Caco-2 (cell line): ENCODE results near the gene SMAGP. TPM values are rescaled to one million over a fixed set of nuclear protein-coding genes. Genes with fewer than 3 reads are reported as not detected.

ENCODE experiments used
- BruUV-seq: library from RNA; stranded (reverse); fragments of 400-500 nt; replicated peaks from 2 replicates; lab custom pipeline; 2021; lab: Mats Ljungman, UMichigan
- CTCF ChIA-PET: fragments of 300-600 bp; sonication (Branson Sonifier 250); formaldehyde crosslinking; loops from one replicate; lab custom pipeline; 2022; ENCODE audit warnings: antibody characterized with exemption; lab: Charles Lee
- POLR2A ChIA-PET: fragments of 300-600 bp; sonication (Branson Sonifier 250); formaldehyde crosslinking; loops from one replicate; lab custom pipeline; 2022; ENCODE audit warnings: antibody characterized with exemption; lab: Charles Lee
- DNase-seq, 2 experiments: peaks; one replicate each; pipeline versions ENCODE4 v3.0.0 to v3.0.0-alpha.2; 2020 to 2022
- H3K27me3 ChIP-seq: replicated peaks from 2 replicates; pipeline ENCODE4 v1.6.0; 2011; ENCODE audit warnings: low read length; ENCODE audit not compliant: control insufficient read depth, insufficient read depth
- H3K36me3 ChIP-seq: 2 replicates; pipeline ENCODE4 v1.5.1; 2011; ENCODE audit warnings: low read length; ENCODE audit not compliant: control insufficient read depth, insufficient read depth
- H3K4me1 ChIP-seq: fragments of 250-450 bp; sonication (Bioruptor Pico); 2 replicates; pipeline ENCODE4 v1.5.1; 2020; ENCODE audit warnings: mild to moderate bottlenecking
- H3K4me3 ChIP-seq: 2 replicates; pipeline ENCODE4 v1.5.1; 2011; ENCODE audit warnings: low read depth, mild to moderate bottlenecking, control low read depth, low read length
- H3K9me3 ChIP-seq: fragments of 250-450 bp; sonication (Bioruptor Pico); 2 replicates; pipeline ENCODE4 v1.5.1; 2020; ENCODE audit warnings: mild to moderate bottlenecking, moderate library complexity
- H3K27ac Mint-ChIP-seq: one replicate; pipeline ENCODE4 v1.8.0; 2022; ENCODE audit warnings: mixed read lengths; ENCODE audit not compliant: unreplicated experiment
- H3K27me3 Mint-ChIP-seq: one replicate; pipeline ENCODE4 v1.8.0; 2022; ENCODE audit warnings: mixed read lengths; ENCODE audit not compliant: insufficient read depth, unreplicated experiment
- H3K36me3 Mint-ChIP-seq: one replicate; pipeline ENCODE4 v1.8.0; 2022; ENCODE audit warnings: mild to moderate bottlenecking, mixed read lengths; ENCODE audit not compliant: insufficient read depth, unreplicated experiment
- H3K4me1 Mint-ChIP-seq: one replicate; pipeline ENCODE4 v1.8.0; 2022; ENCODE audit warnings: low read depth, mixed read lengths; ENCODE audit not compliant: unreplicated experiment
- H3K4me3 Mint-ChIP-seq: one replicate; pipeline ENCODE4 v1.8.0; 2022; ENCODE audit warnings: mild to moderate bottlenecking, moderate library complexity, mixed read lengths; ENCODE audit not compliant: unreplicated experiment
- H3K9me3 Mint-ChIP-seq: one replicate; pipeline ENCODE4 v1.8.0; 2022; ENCODE audit warnings: mixed read lengths; ENCODE audit not compliant: unreplicated experiment
- CTCF ChIP-seq, 2 experiments: fragments of 200-600 bp in 1 of 2; IDR thresholded peaks; 1 replicate in 1 of 2; 2 replicates in 1 of 2; pipeline versions ENCODE4 v1.5.1 to v1.8.0; 2011 to 2022; ENCODE audit warnings: antibody characterized with exemption in 1 of 2, control low read depth in 1 of 2, inconsistent platforms in 1 of 2, low read depth in 1 of 2, low read length in 1 of 2, mild to moderate bottlenecking in 1 of 2, moderate library complexity in 1 of 2; ENCODE audit not compliant: insufficient read depth in 1 of 2, severe bottlenecking in 1 of 2, unreplicated experiment in 1 of 2
- intact Hi-C: fragments of 100-400 bp; cut with micrococcal nuclease; formaldehyde crosslinking; loops from one replicate; pipeline ENCODE4 v1.10.0; 2022; ENCODE audit not compliant: unreplicated experiment
- total RNA-seq: library from RNA; stranded (reverse); gene quantifications from 2 replicates; pipeline ENCODE4 v1.2.3, GENCODE V29; 2022

SMAGP gene
- total RNA-seq, 1 experiment from 2014 or later, result 108 TPM

GRCh38 chr12:51254536-51254935, 15.7 kb downstream of the SMAGP start:
- no TSS peak for BruUV-seq
- no peak overlapping the region for H3K4me3 Mint-ChIP-seq
- H3K36me3 Mint-ChIP-seq, result peaks cover 72% of the 10 kb centered on the region
- CTCF ChIA-PET, result interaction anchor here (0.8 kb wide), 1 partner anchor 86 kb away, joined by 3 read pairs; no protein-coding TSS in a partner anchor
- no peak for TF ChIP-seq CTCF (IDR thresholded peaks at IDR 0.05; ENCODE audit: insufficient read depth in 1 of 2, low read depth in 1 of 2, low read length in 1 of 2, severe bottlenecking in 1 of 2, unreplicated experiment in 1 of 2)
- Histone ChIP-seq H3K27me3 (no peaks in the 10 kb centered on the region), H3K4me3 (no peak overlapping the region), H3K36me3 (no peaks in the 10 kb centered on the region; the same call in none of the 2 replicates), H3K4me1 (no peaks in the 10 kb centered on the region), H3K9me3 (no peaks in the 10 kb centered on the region)
- POLR2A ChIA-PET, result no interaction called here
- H3K9me3 Mint-ChIP-seq, result no peaks in the 10 kb centered on the region
- no peaks in the 10 kb centered on the region for H3K27me3 Mint-ChIP-seq
- H3K4me1 Mint-ChIP-seq, result no peaks in the 10 kb centered on the region
- no peak overlapping the region for H3K27ac Mint-ChIP-seq
- intact Hi-C loops, result no loop called here
- no peak for DNase-seq

DNA sequence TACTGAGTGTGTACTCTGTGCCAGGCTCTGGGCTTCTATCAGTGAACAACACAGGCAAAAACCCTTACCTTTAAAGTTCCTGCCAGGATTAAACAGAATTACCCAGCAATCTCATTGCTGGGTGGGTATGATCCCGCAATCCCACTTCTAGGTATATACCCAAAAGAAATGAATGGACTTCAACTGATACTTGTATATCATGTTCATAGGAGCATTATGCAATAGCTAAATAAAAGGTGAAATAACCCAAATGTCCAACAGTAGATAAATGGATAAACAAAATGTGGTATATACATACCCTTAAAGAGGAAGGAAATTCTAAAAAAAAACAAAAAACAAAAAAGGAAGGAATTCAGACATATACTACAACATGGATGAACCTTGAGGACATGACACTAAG, 16.9 kb downstream of the SMAGP start:
- intact Hi-C loops, result no loop called here
- no TSS peak for BruUV-seq
- POLR2A ChIA-PET, result interaction anchor here (0.5 kb wide), 1 partner anchor 254 kb away, joined by 3 read pairs; no protein-coding TSS in a partner anchor
- Mint-ChIP-seq H3K27ac (no peak overlapping the region), H3K36me3 (peaks cover 76% of the 10 kb centered on the region), H3K27me3 (no peaks in the 10 kb centered on the region), H3K9me3 (no peaks in the 10 kb centered on the region), H3K4me3 (no peak overlapping the region), H3K4me1 (no peaks in the 10 kb centered on the region)
- Histone ChIP-seq H3K4me3 (no peak overlapping the region), H3K36me3 (no peaks in the 10 kb centered on the region; the same call in none of the 2 replicates), H3K9me3 (no peaks in the 10 kb centered on the region), H3K27me3 (no peaks in the 10 kb centered on the region), H3K4me1 (no peaks in the 10 kb centered on the region)
- CTCF ChIA-PET, result interaction anchor here (0.7 to 1.1 kb wide), 3 partner anchors 17 to 171 kb away, joined by 3 read pairs; partner anchors contain the start of gene SMAGP
- DNase-seq, result no peak
- TF ChIP-seq CTCF (IDR thresholded peaks at IDR 0.05; ENCODE audit: insufficient read depth in 1 of 2, low read depth in 1 of 2, low read length in 1 of 2, severe bottlenecking in 1 of 2, unreplicated experiment in 1 of 2), result no peak

GRCh38 chr12:51247523-51248206, 22.6 kb downstream of the SMAGP start:
- no peak for TF ChIP-seq CTCF (IDR thresholded peaks at IDR 0.05; ENCODE audit: insufficient read depth in 1 of 2, low read depth in 1 of 2, low read length in 1 of 2, severe bottlenecking in 1 of 2, unreplicated experiment in 1 of 2)
- Histone ChIP-seq H3K4me3 (no peak overlapping the region), H3K36me3 (peaks cover 4% of the 10 kb centered on the region), H3K4me1 (no peaks in the 10 kb centered on the region), H3K27me3 (no peaks in the 10 kb centered on the region), H3K9me3 (no peaks in the 10 kb centered on the region)
- H3K4me1 Mint-ChIP-seq, result no peaks in the 10 kb centered on the region
- DNase-seq, result no peak
- CTCF ChIA-PET, result interaction anchor here (2.2 kb wide), 1 partner anchor 9 kb away, joined by 6 read pairs; the partner anchor contains the start of gene DAZAP2
- no TSS peak for BruUV-seq
- POLR2A ChIA-PET, result no interaction called here
- no peaks in the 10 kb centered on the region for H3K9me3 Mint-ChIP-seq
- H3K27me3 Mint-ChIP-seq, result no peaks in the 10 kb centered on the region
- intact Hi-C loops, result no loop called here
- no peak overlapping the region for H3K27ac Mint-ChIP-seq
- no peak overlapping the region for H3K4me3 Mint-ChIP-seq
- H3K36me3 Mint-ChIP-seq, result peaks cover 81% of the 10 kb centered on the region
